Fibroblast of skin of right biceps (primary cell): ENCODE data around the gene HOXA2.

Source experiments
- DNase-seq: peaks from one replicate; pipeline ENCODE4 v3.0.0-alpha.2; 2013

HOXA2 gene

DNA sequence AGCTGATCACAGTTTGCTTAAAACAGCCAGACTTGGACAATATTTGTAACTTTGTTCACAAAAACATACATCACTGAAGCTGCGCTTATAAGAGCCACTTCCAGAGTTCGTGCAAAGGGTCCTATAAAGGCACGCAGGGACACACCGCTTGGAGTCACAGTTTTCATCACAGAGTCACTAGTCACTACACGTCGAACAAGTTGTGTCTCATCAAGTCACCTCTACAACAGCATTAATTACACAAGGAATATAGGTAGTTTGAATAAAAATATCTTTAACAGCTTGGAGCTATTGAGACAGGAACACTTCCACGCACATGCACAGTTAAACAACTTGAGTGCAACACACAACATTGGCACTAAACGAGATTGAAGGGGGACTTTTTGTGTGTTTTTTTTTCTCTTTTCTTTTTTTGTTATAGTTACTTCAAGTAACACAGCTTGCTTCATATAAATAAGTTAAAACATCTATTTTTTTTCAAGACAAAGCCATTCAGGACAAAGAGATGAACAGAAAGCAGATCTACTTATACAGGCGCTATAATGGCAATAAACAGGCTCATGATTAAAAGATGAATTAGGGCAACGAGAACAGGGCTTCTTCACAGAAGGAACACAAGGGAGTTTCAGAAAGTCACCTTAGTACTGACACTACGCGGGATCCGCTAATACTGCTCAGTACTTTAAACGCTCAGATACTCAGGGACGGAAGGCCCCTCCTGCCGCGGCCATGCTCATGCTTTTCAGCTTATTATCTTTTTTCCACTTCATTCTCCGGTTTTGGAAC lies 38.8 kb upstream of the HOXA2 start:
- DNase-seq = no peak

DNA sequence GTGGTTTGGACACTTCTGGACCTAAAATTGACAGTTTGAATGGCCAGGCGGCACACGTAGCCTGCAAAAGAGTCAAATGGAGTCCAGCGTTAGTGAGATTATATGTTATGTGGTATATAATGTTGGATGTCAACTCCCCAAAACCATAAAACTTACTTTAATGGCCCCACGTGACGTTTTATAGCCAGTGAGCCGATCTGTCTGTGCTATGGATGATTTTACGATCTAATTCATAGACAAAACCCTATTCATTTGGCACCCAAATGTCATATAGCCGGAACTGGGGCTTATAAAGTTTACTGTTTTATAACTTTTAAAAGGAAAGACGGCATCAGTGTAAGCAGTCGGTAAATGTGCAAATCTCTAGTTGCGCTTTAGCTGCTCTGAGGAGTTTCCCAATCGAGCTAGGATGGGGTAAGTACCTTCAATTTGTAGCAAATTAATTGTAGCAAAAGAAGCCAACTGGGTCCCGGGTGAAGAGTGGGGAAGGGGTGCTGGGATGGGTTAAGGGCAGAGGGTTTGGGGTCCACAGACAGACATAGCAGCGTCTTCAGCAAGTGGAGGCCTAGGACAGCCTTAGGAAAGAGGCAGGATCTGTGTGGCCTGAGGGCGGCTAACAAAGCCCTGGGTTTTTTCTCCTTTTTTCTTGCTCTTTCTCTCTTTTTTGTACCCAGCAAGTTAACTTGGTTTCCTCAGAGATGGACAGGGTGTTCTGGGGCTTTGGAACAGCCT lies 37.8 kb upstream of the HOXA2 start:
- no peak for DNase-seq

DNA sequence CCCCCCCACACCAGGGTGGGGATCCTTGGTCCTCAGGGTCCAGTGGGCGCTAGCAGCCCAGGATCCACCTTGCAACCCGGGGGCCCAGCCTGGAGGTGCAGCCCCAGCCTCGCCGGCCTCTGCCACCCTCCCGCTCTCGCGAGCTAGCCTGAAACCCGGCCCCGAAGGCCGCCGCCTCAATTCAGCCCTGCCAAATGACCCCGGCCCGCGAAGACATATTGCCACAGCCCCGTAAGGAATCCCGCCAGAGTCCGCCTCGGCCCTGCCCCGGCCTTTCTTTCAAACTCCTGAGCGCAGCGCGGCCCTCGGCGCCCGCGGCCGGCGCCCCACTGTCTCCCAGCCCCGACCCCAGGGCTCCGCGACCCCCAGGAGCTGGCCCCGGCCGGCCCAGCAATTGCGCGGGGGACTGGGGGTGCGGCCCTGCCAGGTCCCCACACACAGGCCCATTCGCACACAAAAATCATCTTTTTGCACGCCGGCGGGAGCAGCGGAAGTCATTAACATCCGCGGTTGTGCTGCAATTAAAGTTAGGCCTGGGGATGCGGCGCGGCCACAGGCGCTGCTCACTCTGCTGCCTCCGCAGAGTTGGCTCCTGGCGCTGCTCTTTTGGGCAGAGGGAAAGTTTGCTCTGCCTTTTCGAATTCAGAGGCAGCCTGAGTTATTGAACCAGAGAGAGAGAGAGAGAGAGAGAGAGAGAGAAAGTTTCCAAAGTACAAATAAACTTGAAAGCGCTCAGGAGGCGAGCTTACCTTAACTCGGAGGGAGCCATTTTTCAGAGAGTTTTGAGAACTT lies 37.0 kb upstream of the HOXA2 start:
- no peak for DNase-seq

DNA sequence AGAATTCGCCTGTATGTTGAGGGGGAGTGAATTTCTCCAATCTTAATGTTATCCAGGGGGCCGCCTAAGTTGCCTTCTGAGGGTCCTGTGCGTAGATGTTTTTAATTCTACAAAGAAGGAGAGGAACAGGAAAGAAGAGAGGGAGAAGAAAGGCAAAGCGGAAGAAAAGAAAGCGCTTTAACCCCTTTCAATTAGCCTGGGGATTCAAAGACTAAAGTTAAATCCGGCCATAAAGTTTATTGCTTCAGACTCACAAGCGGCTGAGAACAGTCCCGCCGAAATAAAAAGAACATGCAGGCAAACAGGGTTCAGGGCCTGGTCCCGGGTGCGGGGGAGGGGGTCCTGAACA lies 36.5 kb upstream of the HOXA2 start:
- DNase-seq = no peak

DNA sequence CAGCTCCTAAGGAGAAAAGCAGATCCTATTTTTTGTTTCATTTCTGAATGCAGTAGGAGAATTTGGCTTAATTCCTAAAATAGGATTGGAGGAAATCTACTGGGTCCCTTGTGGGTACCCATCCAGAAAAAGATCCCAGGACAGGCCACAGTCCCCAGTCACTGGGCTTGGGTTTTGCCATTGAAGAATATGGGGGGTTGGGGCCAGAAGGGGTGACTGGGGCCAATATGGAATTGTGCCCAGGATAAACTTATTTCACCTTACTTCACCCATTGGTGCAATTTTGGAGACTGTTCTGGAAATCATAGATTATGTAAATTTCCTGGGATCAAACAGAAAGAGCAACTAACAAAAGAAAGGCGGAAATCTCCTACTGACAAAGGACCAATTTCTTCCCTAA lies 36.0 kb upstream of the HOXA2 start:
- DNase-seq = no peak

DNA sequence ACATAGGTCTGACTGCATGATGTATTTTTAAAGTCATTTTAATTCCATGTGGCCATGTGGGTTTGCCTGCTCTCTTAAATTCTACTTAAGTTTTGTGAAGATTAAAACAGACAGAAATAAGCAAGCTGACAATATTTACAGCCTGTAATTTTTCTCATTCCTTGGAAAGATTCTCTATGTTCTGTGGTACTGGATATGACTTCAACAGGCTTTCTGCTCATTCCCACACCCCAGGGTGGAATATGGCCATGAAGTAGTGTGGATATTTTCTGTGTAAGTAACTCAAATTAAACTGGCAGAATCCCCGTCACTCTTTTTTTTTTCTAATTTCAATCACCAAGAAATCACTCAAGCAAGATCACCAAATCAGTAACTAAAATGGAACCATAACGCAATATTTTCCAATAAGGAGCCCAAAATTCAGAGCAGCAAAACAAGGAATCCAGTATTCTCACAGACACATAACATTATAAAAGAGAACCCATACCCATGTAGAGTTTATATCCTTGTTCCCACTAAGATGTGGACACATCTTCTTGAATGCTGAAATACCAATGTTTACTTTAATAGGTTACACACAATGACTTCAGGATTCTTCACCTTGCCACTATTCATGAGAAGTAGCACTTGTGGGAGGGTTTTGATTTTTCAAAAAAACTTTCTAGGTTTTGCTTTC lies 35.3 kb upstream of the HOXA2 start:
- no peak for DNase-seq

DNA sequence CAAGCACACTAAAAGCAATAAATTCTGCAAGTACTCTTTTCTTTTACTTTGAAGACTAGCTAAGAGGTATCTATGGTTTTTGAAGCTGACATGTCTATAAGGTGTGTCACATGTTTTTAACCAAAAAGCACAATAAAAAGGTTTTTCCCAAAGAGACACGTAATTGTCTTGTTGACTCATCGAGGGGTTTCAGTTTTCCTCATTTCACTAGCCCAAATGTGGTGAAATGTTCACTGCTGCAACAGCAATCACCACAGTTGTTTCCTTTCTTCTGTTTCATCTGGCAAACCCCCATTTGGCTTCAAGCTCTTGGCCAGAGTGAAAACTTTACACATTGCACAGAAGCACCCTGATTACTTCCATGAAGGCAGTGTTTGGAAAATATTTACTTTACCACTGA lies 31.9 kb upstream of the HOXA2 start:
- peak; percentile 84 for DNase-seq

DNA sequence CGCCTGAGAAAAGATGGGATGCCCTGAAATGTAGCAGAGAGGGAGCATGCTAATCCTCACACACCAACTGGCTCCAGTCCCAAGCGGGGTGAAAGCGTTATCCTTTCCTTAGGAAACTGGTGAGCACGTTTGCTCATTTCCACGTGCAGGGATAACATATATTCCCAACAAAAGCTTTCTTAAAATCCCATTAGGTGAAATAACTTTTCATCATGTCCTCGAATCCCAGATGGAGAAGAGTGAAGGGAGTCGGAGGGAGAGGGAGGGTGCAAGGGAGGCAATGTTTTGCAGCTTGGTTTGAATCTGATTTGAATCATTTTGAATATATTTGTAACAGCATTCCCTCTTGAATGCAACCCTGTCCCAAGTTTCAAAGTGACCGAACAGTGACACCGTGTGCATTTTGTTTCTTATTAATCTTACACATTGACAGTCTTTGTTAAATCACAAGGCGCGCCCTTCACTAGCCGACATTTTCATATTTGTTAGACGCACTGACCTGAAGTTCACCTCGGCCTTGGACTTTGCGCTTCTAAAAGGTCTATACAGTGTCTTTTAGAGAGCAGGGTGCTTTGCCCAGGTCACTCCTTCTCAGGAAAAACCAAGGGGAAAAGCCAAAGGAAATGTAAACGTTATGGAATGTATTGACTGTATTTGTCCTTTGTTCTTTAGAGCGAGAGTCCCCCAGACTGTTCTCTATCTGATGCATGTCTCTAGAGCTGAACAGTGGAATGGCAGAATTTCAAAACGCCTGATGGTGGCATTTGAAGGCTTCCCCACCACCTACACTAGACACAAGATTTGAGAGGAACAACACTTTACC lies 31.1 kb upstream of the HOXA2 start:
- no peak for DNase-seq

DNA sequence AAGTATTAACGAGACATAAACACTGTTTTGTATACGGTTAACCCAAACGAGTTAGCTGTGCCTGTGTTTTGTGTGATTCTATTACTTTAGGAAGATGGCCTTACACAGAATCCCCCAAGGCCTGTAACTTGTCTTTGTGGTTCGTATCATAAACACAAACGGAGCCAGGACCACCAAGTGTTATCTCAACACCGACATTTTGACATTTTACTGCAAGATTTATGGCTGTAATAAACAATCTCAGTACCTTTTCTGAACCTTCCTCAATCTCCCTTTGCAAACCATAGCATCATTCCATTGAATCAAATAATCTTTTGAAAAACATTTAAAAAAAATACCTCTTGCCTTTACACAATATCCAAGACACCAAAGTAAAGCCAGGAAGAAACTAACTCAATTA lies 30.5 kb upstream of the HOXA2 start:
- no peak for DNase-seq

DNA sequence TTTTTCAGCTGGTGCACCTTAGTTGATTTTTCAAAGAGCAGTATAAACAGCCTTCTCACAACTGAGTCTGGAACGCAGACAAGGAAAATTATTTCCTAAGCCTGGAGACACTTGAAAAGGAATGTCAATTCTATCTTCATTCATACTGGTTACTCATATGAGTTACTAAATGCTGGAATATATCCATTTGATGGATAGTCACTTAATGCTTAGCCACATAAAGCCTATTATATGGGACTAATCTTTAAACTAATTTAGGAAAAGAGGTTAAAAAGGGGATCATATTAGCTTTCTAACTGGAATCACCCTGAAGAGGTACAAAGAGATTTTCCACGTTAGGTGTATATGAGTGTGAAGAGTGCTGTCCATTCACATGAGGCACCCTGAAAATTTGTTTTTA lies 29.7 kb upstream of the HOXA2 start:
- no peak for DNase-seq

DNA sequence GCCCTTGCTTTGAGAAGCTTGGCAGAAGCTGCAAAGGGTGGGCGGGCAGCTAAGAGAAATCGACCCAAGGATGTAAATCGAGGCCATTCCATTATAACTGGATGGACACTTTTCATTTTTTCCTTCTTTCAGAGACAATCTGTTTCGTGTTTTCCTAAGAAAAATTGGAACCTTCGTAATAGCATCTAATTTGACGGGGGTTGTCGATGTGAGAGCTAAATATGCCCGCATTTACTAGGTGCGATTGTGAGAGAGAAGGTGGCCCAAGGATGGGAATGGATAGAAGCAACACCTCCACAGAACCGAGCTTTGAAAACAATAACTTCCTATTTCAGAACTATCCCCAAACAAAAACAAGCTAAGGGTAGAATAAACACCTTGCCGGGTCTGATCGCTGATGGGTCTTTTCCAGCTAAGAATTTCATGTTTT lies 28.9 kb upstream of the HOXA2 start:
- DNase-seq = no peak

DNA sequence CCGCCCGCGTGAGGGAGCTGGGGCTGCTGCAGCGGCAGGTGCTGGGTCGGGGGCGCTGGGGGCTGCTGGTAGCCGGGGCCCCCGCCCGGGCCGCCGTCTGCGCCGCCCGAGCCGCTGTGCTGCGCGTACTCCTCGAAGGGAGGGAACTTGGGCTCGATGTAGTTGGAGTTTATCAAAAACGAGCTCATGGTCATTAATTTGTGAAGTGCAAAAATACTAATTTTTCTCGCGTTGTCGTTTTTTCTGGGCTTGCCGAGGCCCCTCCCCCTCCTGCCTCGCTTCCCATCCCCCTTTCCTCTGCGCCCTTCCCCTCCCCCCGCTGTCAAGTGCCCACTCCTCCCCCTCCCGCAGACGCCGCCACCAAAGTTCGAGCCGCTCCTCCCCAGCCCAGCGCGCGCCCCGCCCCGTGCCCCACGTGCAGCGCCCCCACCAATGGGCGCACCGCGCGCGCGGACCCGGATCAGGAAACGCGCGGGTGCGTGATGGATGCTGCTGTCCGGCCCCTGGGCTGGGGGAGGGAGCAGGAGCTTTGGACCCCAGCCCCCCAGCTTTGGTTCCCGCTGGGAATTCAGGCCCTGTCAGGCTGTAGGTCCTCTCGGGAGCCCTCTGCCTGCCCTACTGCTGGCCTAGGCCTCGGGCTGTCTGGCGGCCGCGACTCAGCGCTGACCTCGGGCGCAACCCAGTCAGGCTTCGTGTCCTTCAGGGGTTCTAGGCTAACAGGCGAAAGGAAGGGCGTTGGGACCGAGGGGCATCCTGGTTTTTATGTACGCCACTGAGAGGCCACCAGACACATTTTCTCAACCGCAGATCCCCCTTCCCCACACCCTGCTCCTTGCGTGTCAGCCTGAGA lies 28.3 kb upstream of the HOXA2 start, which contains the start of gene HOXA4:
TSS of gene HOXA4 (minus strand) at position 218 of the 850 bp plus-strand sequence. CDS start at position 194, 24 bp downstream.
- DNase-seq = peak; percentile 91

DNA sequence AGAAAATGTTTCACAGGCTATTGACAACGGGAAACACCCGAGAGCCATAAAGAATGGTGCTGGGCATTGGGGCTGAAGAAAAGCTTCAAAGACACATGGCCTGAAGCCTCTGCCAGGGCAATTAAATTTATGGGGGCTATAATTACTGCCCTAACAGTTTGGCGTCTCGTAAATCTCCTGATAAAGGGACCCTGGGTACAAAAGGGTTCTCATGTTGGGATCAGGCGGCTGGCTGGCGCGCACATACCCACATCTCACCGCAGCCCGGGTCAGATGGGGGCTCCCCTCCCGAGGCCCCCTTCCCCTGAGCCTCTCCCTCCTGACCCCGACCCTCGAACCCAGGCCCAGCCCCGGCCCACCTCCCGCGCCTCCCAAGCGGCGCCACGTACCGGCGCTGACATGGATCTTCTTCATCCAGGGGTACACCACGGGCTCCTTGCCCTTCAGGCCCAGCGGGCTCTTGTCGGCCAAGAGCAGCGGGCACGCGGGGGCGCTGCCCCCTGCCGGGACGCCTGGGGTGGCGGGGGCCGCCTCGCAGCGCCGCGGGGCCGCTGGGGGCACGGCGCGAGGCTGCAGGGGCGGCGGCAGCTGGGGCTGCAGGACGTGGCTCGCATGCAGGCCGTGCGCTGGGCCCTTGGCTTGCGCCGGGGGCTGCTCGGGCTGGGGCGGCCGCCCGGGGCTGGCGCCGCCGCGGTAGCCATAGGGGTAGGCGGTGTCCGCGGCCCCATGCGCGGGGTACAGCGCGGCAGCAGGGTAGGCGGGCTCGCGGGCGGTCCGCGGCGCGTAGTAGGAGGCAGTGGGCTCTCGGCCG lies 27.5 kb upstream of the HOXA2 start:
- peak; percentile 36 for DNase-seq

DNA sequence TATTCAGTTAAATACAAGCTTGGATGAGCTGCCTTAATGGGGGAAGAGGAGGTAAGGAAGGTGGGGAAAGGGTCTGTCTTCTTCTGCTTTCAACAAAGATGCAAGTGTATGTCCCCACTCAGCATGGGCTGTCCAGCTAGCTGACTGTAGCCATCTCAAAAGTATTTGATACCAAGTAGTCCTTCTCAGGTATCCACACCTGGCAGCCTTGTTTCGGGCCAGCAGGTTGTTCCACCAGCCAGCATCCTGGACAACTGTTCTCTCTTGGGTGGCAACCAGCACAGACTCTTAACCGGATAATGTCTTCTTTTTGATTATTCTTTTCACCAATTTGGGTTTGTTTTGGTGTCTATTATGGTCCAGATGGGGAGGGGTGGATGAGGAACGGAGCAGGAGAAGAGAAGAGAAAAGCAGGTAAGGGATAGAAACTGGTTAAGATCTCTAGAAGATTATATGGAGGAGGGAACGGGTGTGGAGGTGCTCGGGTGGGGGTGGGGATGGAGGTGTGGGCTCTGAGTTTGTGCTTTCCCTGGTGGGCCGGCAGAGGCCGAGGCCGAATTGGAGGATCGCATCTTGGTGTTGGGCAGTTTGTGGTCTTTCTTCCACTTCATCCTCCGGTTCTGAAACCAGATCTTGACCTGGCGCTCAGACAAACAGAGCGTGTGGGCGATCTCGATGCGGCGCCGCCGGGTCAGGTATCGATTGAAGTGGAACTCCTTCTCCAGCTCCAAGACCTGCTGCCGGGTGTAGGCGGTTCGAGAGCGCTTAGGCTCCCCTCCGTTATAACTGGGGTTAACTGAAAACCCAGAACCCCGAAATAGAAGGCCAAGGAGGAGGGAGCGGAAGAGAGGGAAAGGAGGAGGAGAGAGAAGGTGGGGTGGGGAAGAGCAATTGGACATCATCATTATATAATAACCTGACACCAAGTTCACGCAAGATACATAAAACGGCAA lies 26.6 kb upstream of the HOXA2 start:
- DNase-seq = no peak

DNA sequence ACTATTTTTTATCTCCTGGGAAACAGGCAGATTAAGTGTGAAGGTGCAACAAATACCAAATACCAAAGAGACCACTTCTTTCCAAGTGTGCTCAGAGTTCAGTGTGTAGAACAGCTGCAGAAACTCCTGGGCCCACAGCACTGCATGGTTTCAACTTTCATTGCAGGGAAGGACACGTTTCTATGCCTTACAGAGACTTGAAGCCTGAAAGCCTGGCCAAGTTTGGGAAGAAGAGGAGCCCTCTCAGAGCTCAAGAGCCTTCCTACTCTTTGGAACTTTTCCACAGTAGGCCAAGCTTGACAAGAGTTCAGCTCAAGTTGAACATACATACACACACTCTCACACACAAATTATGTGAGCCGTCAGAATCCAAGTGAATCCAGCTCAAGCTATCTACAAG lies 25.6 kb upstream of the HOXA2 start:
- no peak for DNase-seq

DNA sequence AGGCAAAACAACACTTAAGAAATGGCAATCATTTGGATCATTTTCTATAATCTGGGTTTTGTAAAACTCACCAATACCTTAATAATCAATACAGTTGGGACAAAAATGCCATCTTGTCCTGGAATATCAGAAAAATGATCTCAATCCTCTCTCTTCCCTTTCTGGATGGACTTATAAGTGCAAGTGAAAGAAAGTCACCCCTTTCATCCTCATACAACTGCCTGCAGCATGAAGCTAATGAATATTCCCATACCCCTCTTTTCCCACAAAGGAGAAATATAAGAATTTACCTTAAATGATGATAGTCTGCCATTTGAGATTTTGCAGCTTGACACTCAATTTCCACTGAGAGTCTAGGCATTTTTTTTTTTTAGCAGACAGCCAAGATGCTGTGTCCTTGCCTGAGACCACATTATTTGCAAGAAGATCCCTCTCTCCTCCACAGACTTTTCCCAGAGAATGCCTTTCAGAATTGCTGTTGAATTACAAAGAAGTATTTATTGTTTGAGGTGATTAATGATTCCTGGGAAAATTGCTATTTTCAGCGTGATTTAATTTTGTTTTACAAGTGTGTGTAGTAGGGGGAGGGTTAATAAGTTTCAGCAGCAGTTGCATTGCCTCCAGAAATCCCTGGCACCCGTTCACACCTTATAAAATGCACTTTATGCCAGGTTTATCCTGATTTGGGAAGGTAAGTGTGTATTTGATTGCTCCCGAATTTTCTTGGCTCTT lies 24.3 kb upstream of the HOXA2 start:
- no peak for DNase-seq

DNA sequence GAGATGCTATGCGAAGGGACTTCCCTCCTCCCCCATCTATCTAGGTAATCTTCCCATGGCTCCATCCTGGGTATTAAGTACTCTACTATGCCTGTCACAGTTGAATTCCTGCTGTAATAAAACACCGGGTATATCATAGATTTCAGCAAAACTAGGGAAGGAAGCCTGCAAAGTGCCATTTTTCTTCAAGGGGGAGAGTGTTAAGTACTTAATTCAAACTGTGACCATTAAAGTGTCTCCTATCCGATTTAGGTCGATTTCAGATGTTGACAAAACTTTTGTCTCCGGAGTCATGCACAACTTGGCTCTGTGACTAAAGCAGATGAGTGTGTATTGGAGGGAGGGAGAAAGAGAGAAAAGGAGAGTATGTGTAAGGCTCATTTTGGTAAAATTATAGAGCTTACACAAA lies 23.5 kb upstream of the HOXA2 start:
- DNase-seq = no peak
